IMR-90 (cell line): ENCODE results near the gene UGGT2. TPM values are rescaled to one million over a fixed set of nuclear protein-coding genes. Genes with fewer than 3 reads are reported as not detected.

ENCODE experiments used
- ATAC-seq: fragments of 200-7000 bp; cut with Tn5 transposase; 2 replicates; pipeline ENCODE4 v1.9.1; 2020; ENCODE audit warnings: low read depth, mild to moderate bottlenecking, moderate library complexity
- BruUV-seq: library from RNA; stranded (reverse); fragments of 400-500 nt; replicated peaks from 2 replicates; lab custom pipeline; 2021; lab: Mats Ljungman, UMichigan
- CTCF ChIA-PET: fragments of 300-600 bp; formaldehyde crosslinking; extraction: SDS; loops from one replicate; lab custom pipeline; 2021; ENCODE audit warnings: antibody characterized with exemption; lab: Yijun Ruan, JAX
- POLR2A ChIA-PET: fragments of 300-600 bp; sonication (Branson Sonifier 250); formaldehyde crosslinking; loops from one replicate; lab custom pipeline; 2022; ENCODE audit warnings: antibody characterized with exemption; ENCODE audit not compliant: unreplicated experiment; lab: Charles Lee
- DNase-seq: peaks from one replicate; pipeline ENCODE4 v3.0.0; 2013
- H2AFZ ChIP-seq: replicated peaks from 2 replicates; pipeline ENCODE3; 2013; ENCODE audit warnings: low read length, mild to moderate bottlenecking; ENCODE audit not compliant: poor library complexity
- H2AK5ac ChIP-seq: 2 replicates; pipeline ENCODE4 v1.6.1; 2013; ENCODE audit warnings: low read depth, low read length, inconsistent platforms
- H2AK9ac ChIP-seq: replicated peaks from 2 replicates; pipeline ENCODE3; 2013; ENCODE audit warnings: mild to moderate bottlenecking, low read depth, low read length, moderate library complexity; ENCODE audit not compliant: poor library complexity
- H2BK120ac ChIP-seq: 2 replicates; pipeline ENCODE4 v1.6.1; 2013; ENCODE audit warnings: low read depth, low read length, inconsistent platforms
- H2BK15ac ChIP-seq: 3 replicates; pipeline ENCODE4 v1.6.1; 2013; ENCODE audit warnings: low read depth, low read length, inconsistent platforms
- H2BK20ac ChIP-seq: 2 replicates; pipeline ENCODE4 v1.6.1; 2013; ENCODE audit warnings: low read depth, mild to moderate bottlenecking, inconsistent platforms, low read length, moderate library complexity
- H2BK5ac ChIP-seq: 2 replicates; pipeline ENCODE4 v1.6.1; 2013; ENCODE audit warnings: mild to moderate bottlenecking, low read depth, low read length, inconsistent platforms; ENCODE audit not compliant: poor library complexity, severe bottlenecking
- H3K14ac ChIP-seq: replicated peaks from 2 replicates; pipeline ENCODE4 v1.6.1; 2013; ENCODE audit warnings: low read depth, low read length, inconsistent platforms
- H3K18ac ChIP-seq: 2 replicates; pipeline ENCODE4 v1.6.1; 2013; ENCODE audit warnings: low read depth, low read length, control low read depth
- H3K23ac ChIP-seq: 2 replicates; pipeline ENCODE4 v1.6.1; 2013; ENCODE audit warnings: low read depth, low read length, inconsistent platforms
- H3K27ac ChIP-seq: 2 replicates; pipeline ENCODE4 v1.5.1; 2013; ENCODE audit warnings: mild to moderate bottlenecking, control low read depth, low read length; ENCODE audit not compliant: insufficient read depth
- H3K27me3 ChIP-seq: 2 replicates; pipeline ENCODE4 v1.6.1; 2013; ENCODE audit warnings: low read length; ENCODE audit not compliant: control insufficient read depth, insufficient read depth
- H3K36me3 ChIP-seq: 2 replicates; pipeline ENCODE4 v1.6.1; 2013; ENCODE audit warnings: low read length, mixed read lengths; ENCODE audit not compliant: control insufficient read depth, insufficient read depth
- H3K4ac ChIP-seq: 2 replicates; pipeline ENCODE4 v1.6.1; 2013; ENCODE audit warnings: low read depth, low read length, inconsistent platforms
- H3K4me1 ChIP-seq: 2 replicates; pipeline ENCODE4 v1.6.1; 2013; ENCODE audit warnings: low read length, mixed read lengths; ENCODE audit not compliant: control insufficient read depth, insufficient read depth
- H3K4me2 ChIP-seq: 2 replicates; pipeline ENCODE4 v1.6.1; 2013; ENCODE audit warnings: low read depth, mild to moderate bottlenecking, control low read depth, low read length, moderate library complexity
- H3K4me3 ChIP-seq: 2 replicates; pipeline ENCODE4 v1.5.1; 2013; ENCODE audit warnings: low read depth, mild to moderate bottlenecking, control low read depth, low read length, moderate library complexity; ENCODE audit not compliant: insufficient read depth
- H3K56ac ChIP-seq: 2 replicates; pipeline ENCODE4 v1.6.1; 2013; ENCODE audit warnings: low read length, inconsistent platforms; ENCODE audit not compliant: insufficient read depth; ENCODE audit errors: extremely low read depth
- H3K79me1 ChIP-seq, 2 experiments: 2 replicates each; pipeline ENCODE4 v1.6.1; 2013; ENCODE audit warnings: low read length in 2 of 2, inconsistent platforms in 1 of 2, low read depth in 1 of 2
- H3K9ac ChIP-seq: 2 replicates; pipeline ENCODE4 v1.6.1; 2013; ENCODE audit warnings: low read depth, low read length, control low read depth
- H3K9me1 ChIP-seq: 2 replicates; pipeline ENCODE4 v1.6.1; 2013; ENCODE audit warnings: low read length, inconsistent platforms; ENCODE audit not compliant: insufficient read depth
- H3K9me3 ChIP-seq: 2 replicates; pipeline ENCODE4 v1.6.1; 2013; ENCODE audit warnings: low read length; ENCODE audit not compliant: control insufficient read depth, insufficient read depth
- H4K20me1 ChIP-seq: 2 replicates; pipeline ENCODE4 v1.6.1; 2013; ENCODE audit warnings: low read length, inconsistent platforms; ENCODE audit not compliant: insufficient read depth
- H4K5ac ChIP-seq: 2 replicates; pipeline ENCODE4 v1.6.1; 2013; ENCODE audit warnings: mild to moderate bottlenecking, low read depth, low read length, control low read depth
- H4K8ac ChIP-seq, 2 experiments: 2 replicates each; pipeline ENCODE4 v1.6.1; 2013; ENCODE audit warnings: low read depth in 2 of 2, low read length in 2 of 2, control low read depth in 1 of 2, inconsistent platforms in 1 of 2
- H4K91ac ChIP-seq: 2 replicates; pipeline ENCODE4 v1.6.1; 2013; ENCODE audit warnings: low read depth, low read length, inconsistent platforms; ENCODE audit not compliant: insufficient read depth
- BHLHE40 ChIP-seq: fragments of 150-350 bp; IDR thresholded peaks from 2 replicates; pipeline ENCODE4 v1.6.1; 2016; ENCODE audit warnings: mild to moderate bottlenecking, low read depth, low read length
- CEBPB ChIP-seq: IDR thresholded peaks from 2 replicates; pipeline ENCODE4 v1.6.1; 2012; ENCODE audit warnings: low read depth, low read length, improper control_type of control experiment
- CHD1 ChIP-seq: IDR thresholded peaks from 2 replicates; pipeline ENCODE4 v1.6.1; 2012; ENCODE audit warnings: low read depth, low read length, improper control_type of control experiment
- CTCF ChIP-seq: conservative IDR thresholded peaks from 2 replicates; pipeline ENCODE4 v1.5.1; 2012; ENCODE audit warnings: mild to moderate bottlenecking, low read depth, low read length, improper control_type of control experiment
- ELK1 ChIP-seq: fragments of 150-350 bp; IDR thresholded peaks from 2 replicates; pipeline ENCODE4 v1.6.1; 2016; ENCODE audit warnings: low read depth, mild to moderate bottlenecking, low read length, moderate library complexity, borderline replicate concordance
- FOS ChIP-seq: fragments of 150-350 bp; IDR thresholded peaks from 2 replicates; pipeline ENCODE4 v1.6.1; 2016; ENCODE audit warnings: low read depth, low read length
- MAFK ChIP-seq: IDR thresholded peaks from 2 replicates; pipeline ENCODE4 v1.6.1; 2012; ENCODE audit warnings: low read depth, low read length, improper control_type of control experiment
- MAZ ChIP-seq: IDR thresholded peaks from 2 replicates; pipeline ENCODE4 v1.6.1; 2012; ENCODE audit warnings: low read depth, mild to moderate bottlenecking, low read length, improper control_type of control experiment, moderate library complexity, borderline replicate concordance
- MXI1 ChIP-seq: IDR thresholded peaks from 2 replicates; pipeline ENCODE4 v1.6.1; 2012; ENCODE audit warnings: low read depth, mild to moderate bottlenecking, low read length, moderate library complexity, borderline replicate concordance
- NFE2L2 ChIP-seq: fragments of 150-350 bp; IDR thresholded peaks from 2 replicates; pipeline ENCODE4 v1.6.1; 2016; ENCODE audit warnings: low read depth, mild to moderate bottlenecking, low read length
- POLR2A ChIP-seq: IDR thresholded peaks from 2 replicates; pipeline ENCODE4 v1.6.1; 2012; ENCODE audit warnings: mild to moderate bottlenecking, low read depth, low read length
- RAD21 ChIP-seq: IDR thresholded peaks from 2 replicates; pipeline ENCODE4 v1.6.1; 2012; ENCODE audit warnings: low read length, improper control_type of control experiment
- RCOR1 ChIP-seq: IDR thresholded peaks from 2 replicates; pipeline ENCODE4 v1.6.1; 2012; ENCODE audit warnings: mild to moderate bottlenecking, low read length, improper control_type of control experiment; ENCODE audit not compliant: insufficient replicate concordance
- RFX5 ChIP-seq: IDR thresholded peaks from 2 replicates; pipeline ENCODE4 v1.8.0; 2012; ENCODE audit warnings: low read depth, mild to moderate bottlenecking, low read length, moderate library complexity
- SMC3 ChIP-seq: fragments of 150-350 bp; IDR thresholded peaks from 2 replicates; pipeline ENCODE4 v1.6.1; 2016; ENCODE audit warnings: low read depth, mild to moderate bottlenecking, antibody characterized with exemption, low read length, moderate library complexity
- WGBS, 2 experiments: methylation state at CpG; one replicate each; pipeline versions ENCODE4 v1.1.5 to v1.1.7; 2013; ENCODE audit warnings: missing lambda C conversion rate in 2 of 2; ENCODE audit not compliant: insufficient read length in 1 of 2; ENCODE audit errors: extremely low coverage in 2 of 2; 5-methylcytosine and 5-hydroxymethylcytosine counted together
- dilution Hi-C: fragments of 300-500 bp; cut with HindIII; formaldehyde crosslinking; loops from one replicate; pipeline ENCODE4 v1.14.3; 2018; ENCODE audit warnings: low sequenced_read_pairs; ENCODE audit not compliant: unreplicated experiment
- in situ Hi-C: fragments of 300-500 bp; cut with MboI; formaldehyde crosslinking; loops from 3 replicates; pipeline ENCODE4 v1.14.3; 2019; ENCODE audit warnings: low sequenced_read_pairs, inconsistent platforms, mixed read lengths
- intact Hi-C: fragments of 100-400 bp; cut with micrococcal nuclease; formaldehyde crosslinking; loops from 2 replicates; pipeline ENCODE4 v1.10.0; 2022
- polyA plus RNA-seq, 3 experiments: library from polyadenylated mRNA; depleted of rRNA; stranded (reverse); fragments of >200 nt; gene quantifications; 2 replicates each; pipeline ENCODE4 v1.2.3, GENCODE V29; 2012; ENCODE audit warnings: low replicate concordance in 1 of 3
- total RNA-seq: library from RNA; depleted of rRNA; stranded (reverse); fragments of >200 nt; gene quantifications from 2 replicates; pipeline ENCODE4 v1.2.3, GENCODE V29; 2012
- TF ChIP-seq, protein P1 (sequence below): fragments of 150-350 bp; IDR thresholded peaks from 2 replicates; pipeline ENCODE4 v1.6.1; 2017; ENCODE audit warnings: mild to moderate bottlenecking, antibody characterized with exemption, low read length, low read depth

Gene UGGT2
- total and polyA plus RNA-seq, 2 of the 4 experiments (the other 2 are of a cell fraction): 21.4 to 40.1 TPM

DNA sequence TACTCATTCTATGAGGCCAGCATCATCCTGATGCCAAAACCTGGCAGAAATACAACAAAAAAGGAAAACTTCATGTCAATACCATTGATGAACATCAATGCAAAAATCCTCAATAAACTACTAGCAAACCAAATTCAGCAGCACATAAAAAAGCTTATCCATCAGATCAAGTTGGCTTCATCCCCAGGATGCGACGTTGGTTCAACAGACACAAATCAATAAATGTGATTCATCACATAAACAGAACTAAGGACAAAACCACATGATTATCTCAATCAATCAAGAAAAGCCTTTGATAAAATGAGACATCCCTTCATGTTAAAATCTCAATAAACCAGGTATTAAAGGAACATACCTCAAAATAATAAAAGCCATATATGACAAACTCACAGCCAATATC, 134.3 kb downstream of the UGGT2 start:
- Histone ChIP-seq H3K36me3 (peaks cover 3% of the 10 kb centered on the region; the same call in 1 of the 2 replicates), H3K4me1 (no peaks in the 10 kb centered on the region), H2BK120ac (no peak overlapping the region), H4K5ac (no peak overlapping the region), H4K8ac (no peak overlapping the region), H3K27ac (no peak overlapping the region), H2AK9ac (no peak overlapping the region), H2AFZ (no peak overlapping the region), H3K27me3 (no peaks in the 10 kb centered on the region), H3K4ac (no peak overlapping the region), H2BK15ac (no peak overlapping the region), H3K14ac (no peak overlapping the region), H3K4me2 (no peak overlapping the region), H4K91ac (no peak overlapping the region), H4K20me1 (no peaks in the 10 kb centered on the region), H3K79me1 (no peaks in the 10 kb centered on the region; a peak in 1 of 4 replicates), H3K23ac (no peak overlapping the region), H2BK5ac (no peak overlapping the region), H3K9me3 (no peaks in the 10 kb centered on the region), H3K18ac (no peak overlapping the region), H3K4me3 (no peak overlapping the region), H2AK5ac (no peak overlapping the region), H3K56ac (no peak overlapping the region), H3K9ac (no peak overlapping the region), H2BK20ac (no peak overlapping the region), H3K9me1 (peaks cover 3% of the 10 kb centered on the region; the same call in 1 of the 2 replicates)
- intact Hi-C loops (no loop called here), dilution Hi-C loops (no loop called here), in situ Hi-C loops (no loop called here)
- POLR2A ChIA-PET: no interaction called here
- no peak for DNase-seq
- no peak for ATAC-seq
- CTCF ChIA-PET: no interaction called here
- no CpG with 5 or more reads among the region's 2 CpGs for WGBS, 2 experiments
- TF ChIP-seq ELK1: no peak
- TF ChIP-seq POLR2A: no peak
- TF ChIP-seq NFE2L2: no peak
- no peak for TF ChIP-seq MAFK
- TF ChIP-seq, protein P1, sequence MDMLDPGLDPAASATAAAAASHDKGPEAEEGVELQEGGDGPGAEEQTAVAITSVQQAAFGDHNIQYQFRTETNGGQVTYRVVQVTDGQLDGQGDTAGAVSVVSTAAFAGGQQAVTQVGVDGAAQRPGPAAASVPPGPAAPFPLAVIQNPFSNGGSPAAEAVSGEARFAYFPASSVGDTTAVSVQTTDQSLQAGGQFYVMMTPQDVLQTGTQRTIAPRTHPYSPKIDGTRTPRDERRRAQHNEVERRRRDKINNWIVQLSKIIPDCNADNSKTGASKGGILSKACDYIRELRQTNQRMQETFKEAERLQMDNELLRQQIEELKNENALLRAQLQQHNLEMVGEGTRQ: no peak
- no peak for TF ChIP-seq CEBPB
- TF ChIP-seq CHD1: no peak
- no peak for TF ChIP-seq SMC3
- TF ChIP-seq MAZ: no peak
- TF ChIP-seq MXI1: no peak
- TF ChIP-seq RAD21: no peak
- no peak for TF ChIP-seq FOS
- TF ChIP-seq RCOR1: no peak
- no peak for TF ChIP-seq BHLHE40
- TF ChIP-seq RFX5: no peak
- no peak for TF ChIP-seq CTCF
- BruUV-seq: no TSS peak
